Suprapubic skin (tissue), 3 donors: Measurements from ENCODE around the gene ZCCHC3.
A peak's percentile ranks its signal among the peaks of the same experiment; 100 is the strongest.

Source experiments
- EP300 ChIP-seq: sonication (generic); formaldehyde crosslinking; IDR thresholded peaks from one replicate; pipeline ENCODE4 v1.6.1; 2017; ENCODE audit warnings: antibody characterized with exemption
- TF ChIP-seq, protein P1 (sequence below), 2 donors: fragments of 200-600 bp in 1 of 2; fragments of 450-650 bp in 1 of 2; sonication (generic) in 1 of 2; IDR thresholded peaks; one replicate each; pipeline ENCODE4 v1.5.1; 2016 to 2019; ENCODE audit warnings: antibody characterized with exemption in 2 of 2, mild to moderate bottlenecking in 1 of 2, moderate library complexity in 1 of 2

GRCh38 chr20:290084-290831 is 7.1 kb upstream of the ZCCHC3 start, which contains the start of gene C20orf96:
- TF ChIP-seq, protein P1, sequence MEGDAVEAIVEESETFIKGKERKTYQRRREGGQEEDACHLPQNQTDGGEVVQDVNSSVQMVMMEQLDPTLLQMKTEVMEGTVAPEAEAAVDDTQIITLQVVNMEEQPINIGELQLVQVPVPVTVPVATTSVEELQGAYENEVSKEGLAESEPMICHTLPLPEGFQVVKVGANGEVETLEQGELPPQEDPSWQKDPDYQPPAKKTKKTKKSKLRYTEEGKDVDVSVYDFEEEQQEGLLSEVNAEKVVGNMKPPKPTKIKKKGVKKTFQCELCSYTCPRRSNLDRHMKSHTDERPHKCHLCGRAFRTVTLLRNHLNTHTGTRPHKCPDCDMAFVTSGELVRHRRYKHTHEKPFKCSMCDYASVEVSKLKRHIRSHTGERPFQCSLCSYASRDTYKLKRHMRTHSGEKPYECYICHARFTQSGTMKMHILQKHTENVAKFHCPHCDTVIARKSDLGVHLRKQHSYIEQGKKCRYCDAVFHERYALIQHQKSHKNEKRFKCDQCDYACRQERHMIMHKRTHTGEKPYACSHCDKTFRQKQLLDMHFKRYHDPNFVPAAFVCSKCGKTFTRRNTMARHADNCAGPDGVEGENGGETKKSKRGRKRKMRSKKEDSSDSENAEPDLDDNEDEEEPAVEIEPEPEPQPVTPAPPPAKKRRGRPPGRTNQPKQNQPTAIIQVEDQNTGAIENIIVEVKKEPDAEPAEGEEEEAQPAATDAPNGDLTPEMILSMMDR (IDR thresholded peaks at IDR 0.05) = peak in 1 of 2 donors; percentile 31
- no peak for TF ChIP-seq EP300
